NCI-H2196 (cell line): ENCODE measurements around the gene BGN.
A peak's percentile ranks its signal among the peaks of the same experiment; 100 is the strongest.

Experiments
- DNase-seq: peaks from one replicate; lab custom pipeline; 2025; ENCODE audit not compliant: unreplicated experiment; lab: John Stamatoyannopoulos, UW

Gene BGN

GRCh38 chrX:153459986-153460385 lies 34.8 kb upstream of the BGN start:
- DNase-seq = no peak

GRCh38 chrX:153460826-153461225 lies 34.0 kb upstream of the BGN start:
- peak; percentile 18 for DNase-seq

GRCh38 chrX:153462291-153462690 lies 32.5 kb upstream of the BGN start:
- DNase-seq = no peak

- DNase-seq = peak; percentile 51
Observed at GRCh38 chrX:153463031-153463430, 31.7 kb upstream of the BGN start.

- no peak for DNase-seq
Observed at GRCh38 chrX:153463556-153463955, 31.2 kb upstream of the BGN start.

- DNase-seq = no peak
Observed at GRCh38 chrX:153464116-153464515, 30.7 kb upstream of the BGN start.

GRCh38 chrX:153465691-153466380 lies 28.9 kb upstream of the BGN start:
- no peak for DNase-seq

- no peak for DNase-seq
Observed at GRCh38 chrX:153468008-153468580, 26.7 kb upstream of the BGN start.

- DNase-seq = no peak
Observed at GRCh38 chrX:153469811-153470410, 24.9 kb upstream of the BGN start.

GRCh38 chrX:153470411-153471363 lies 24.1 kb upstream of the BGN start, which contains the start of gene HAUS7:
Gene HAUS7 (minus strand): TSS chrX:153470576. CDS start chrX:153470557, 19 bp downstream.
- DNase-seq = peak; percentile 83

GRCh38 chrX:153471663-153472280 lies 23.0 kb upstream of the BGN start:
- no peak for DNase-seq

GRCh38 chrX:153473126-153473525 lies 21.7 kb upstream of the BGN start:
- DNase-seq = no peak

- DNase-seq = no peak
Observed at GRCh38 chrX:153474266-153474665, 20.5 kb upstream of the BGN start.

GRCh38 chrX:153474718-153475117 lies 20.1 kb upstream of the BGN start:
- peak; percentile 70 for DNase-seq

GRCh38 chrX:153475271-153475670 lies 19.5 kb upstream of the BGN start:
- DNase-seq = no peak

- DNase-seq = no peak
Observed at GRCh38 chrX:153475751-153476281, 19.0 kb upstream of the BGN start.

GRCh38 chrX:153476666-153477363 lies 18.0 kb upstream of the BGN start:
- DNase-seq = no peak

- no peak for DNase-seq
Observed at GRCh38 chrX:153477364-153477857, 17.4 kb upstream of the BGN start.

GRCh38 chrX:153477901-153478300 lies 16.9 kb upstream of the BGN start:
- no peak for DNase-seq

GRCh38 chrX:153478746-153479145 lies 16.0 kb upstream of the BGN start:
- no peak for DNase-seq
